Type B pancreatic cell (in vitro differentiated cells): ENCODE results near the gene FOXJ1. TPM values are rescaled to one million over a fixed set of nuclear protein-coding genes. Genes with fewer than 3 reads are reported as not detected.
A peak's percentile ranks its signal among the peaks of the same experiment; 100 is the strongest.

ENCODE experiments used
- DNase-seq: peaks from one replicate; pipeline ENCODE4 v3.0.0; 2021; ENCODE audit warnings: mixed read lengths; ENCODE audit not compliant: unreplicated experiment; ENCODE audit errors: extremely low spot score
- H3K27ac Mint-ChIP-seq: 2 replicates; pipeline ENCODE4 v1.8.0; 2021; ENCODE audit warnings: mild to moderate bottlenecking, mixed read lengths
- H3K27me3 Mint-ChIP-seq: 2 replicates; pipeline ENCODE4 v1.8.0; 2021; ENCODE audit warnings: mixed read lengths
- H3K36me3 Mint-ChIP-seq: 2 replicates; pipeline ENCODE4 v1.8.0; 2021; ENCODE audit warnings: mixed read lengths
- H3K4me1 Mint-ChIP-seq: one replicate; pipeline ENCODE4 v1.8.0; 2021; ENCODE audit warnings: mixed read lengths; ENCODE audit not compliant: unreplicated experiment
- H3K4me3 Mint-ChIP-seq: 2 replicates; pipeline ENCODE4 v1.8.0; 2021; ENCODE audit warnings: mild to moderate bottlenecking, mixed read lengths
- H3K9me3 Mint-ChIP-seq: 2 replicates; pipeline ENCODE4 v1.8.0; 2021; ENCODE audit warnings: mixed read lengths
- total RNA-seq: library from RNA; stranded (reverse); gene quantifications from 2 replicates; pipeline ENCODE4 v1.2.1, GENCODE V29; 2021; ENCODE audit warnings: low replicate concordance
- TF ChIP-seq, protein P1 (sequence below): fragments of 200-600 bp; sonication (generic); conservative IDR thresholded peaks from 2 replicates; pipeline ENCODE4 v1.5.0; 2021; ENCODE audit warnings: antibody characterized with exemption, mild to moderate bottlenecking

The FOXJ1 gene
- total RNA-seq, 1 donor from 2014 or later: 18.2 TPM

DNA sequence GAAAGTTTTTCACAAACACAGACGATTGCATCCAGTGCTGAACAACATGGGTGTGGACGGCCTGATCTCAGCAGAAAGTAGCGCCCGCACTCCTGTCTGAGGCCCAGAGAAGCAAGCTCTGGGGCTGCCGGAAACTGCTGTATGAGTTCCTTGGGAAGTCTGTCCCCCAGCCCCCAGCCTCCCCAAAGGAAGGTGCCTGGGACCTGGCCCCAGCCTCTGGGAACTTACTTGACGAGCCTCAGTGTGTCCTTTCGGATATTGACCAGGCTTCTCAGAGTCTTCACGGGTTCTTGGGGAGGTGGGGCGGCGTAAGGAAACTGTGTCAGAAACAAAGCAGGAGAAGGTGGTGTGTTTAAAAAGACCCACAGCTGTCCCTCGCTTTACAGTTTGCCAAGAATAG lies 32.4 kb upstream of the FOXJ1 start:
- Mint-ChIP-seq H3K27ac (no peak overlapping the region), H3K27me3 (no peaks in the 10 kb centered on the region), H3K4me1 (peaks cover 18% of the 10 kb centered on the region), H3K36me3 (no peaks in the 10 kb centered on the region), H3K9me3 (no peaks in the 10 kb centered on the region), H3K4me3 (no peak overlapping the region)
- DNase-seq: no peak
- TF ChIP-seq, protein P1, sequence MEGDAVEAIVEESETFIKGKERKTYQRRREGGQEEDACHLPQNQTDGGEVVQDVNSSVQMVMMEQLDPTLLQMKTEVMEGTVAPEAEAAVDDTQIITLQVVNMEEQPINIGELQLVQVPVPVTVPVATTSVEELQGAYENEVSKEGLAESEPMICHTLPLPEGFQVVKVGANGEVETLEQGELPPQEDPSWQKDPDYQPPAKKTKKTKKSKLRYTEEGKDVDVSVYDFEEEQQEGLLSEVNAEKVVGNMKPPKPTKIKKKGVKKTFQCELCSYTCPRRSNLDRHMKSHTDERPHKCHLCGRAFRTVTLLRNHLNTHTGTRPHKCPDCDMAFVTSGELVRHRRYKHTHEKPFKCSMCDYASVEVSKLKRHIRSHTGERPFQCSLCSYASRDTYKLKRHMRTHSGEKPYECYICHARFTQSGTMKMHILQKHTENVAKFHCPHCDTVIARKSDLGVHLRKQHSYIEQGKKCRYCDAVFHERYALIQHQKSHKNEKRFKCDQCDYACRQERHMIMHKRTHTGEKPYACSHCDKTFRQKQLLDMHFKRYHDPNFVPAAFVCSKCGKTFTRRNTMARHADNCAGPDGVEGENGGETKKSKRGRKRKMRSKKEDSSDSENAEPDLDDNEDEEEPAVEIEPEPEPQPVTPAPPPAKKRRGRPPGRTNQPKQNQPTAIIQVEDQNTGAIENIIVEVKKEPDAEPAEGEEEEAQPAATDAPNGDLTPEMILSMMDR: no peak

DNA sequence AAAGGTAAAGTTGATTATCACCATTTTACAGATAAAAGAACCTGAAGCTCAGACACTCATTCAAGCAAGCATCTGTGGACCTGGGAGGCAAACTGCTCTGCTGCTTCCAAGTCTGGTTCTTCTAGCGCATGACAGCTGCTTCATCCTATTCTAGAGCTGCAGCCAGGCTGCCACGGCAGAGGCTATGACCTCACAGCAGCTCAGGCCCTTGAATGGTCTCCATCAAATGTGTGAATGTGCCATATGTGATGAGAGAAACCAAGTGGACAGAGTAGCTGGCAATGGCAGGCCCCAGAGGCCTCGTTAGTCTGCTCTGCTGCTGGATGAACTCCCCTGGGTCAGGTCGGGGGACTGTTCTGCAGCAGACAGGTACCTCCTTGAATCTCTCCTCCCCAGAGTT lies 30.7 kb upstream of the FOXJ1 start:
- DNase-seq: no peak
- no peak overlapping the region for H3K27ac Mint-ChIP-seq
- H3K36me3 Mint-ChIP-seq: no peaks in the 10 kb centered on the region
- no peaks in the 10 kb centered on the region for H3K9me3 Mint-ChIP-seq
- H3K27me3 Mint-ChIP-seq: no peaks in the 10 kb centered on the region
- H3K4me3 Mint-ChIP-seq: no peak overlapping the region
- peaks cover 18% of the 10 kb centered on the region for H3K4me1 Mint-ChIP-seq
- TF ChIP-seq, protein P1: no peak

DNA sequence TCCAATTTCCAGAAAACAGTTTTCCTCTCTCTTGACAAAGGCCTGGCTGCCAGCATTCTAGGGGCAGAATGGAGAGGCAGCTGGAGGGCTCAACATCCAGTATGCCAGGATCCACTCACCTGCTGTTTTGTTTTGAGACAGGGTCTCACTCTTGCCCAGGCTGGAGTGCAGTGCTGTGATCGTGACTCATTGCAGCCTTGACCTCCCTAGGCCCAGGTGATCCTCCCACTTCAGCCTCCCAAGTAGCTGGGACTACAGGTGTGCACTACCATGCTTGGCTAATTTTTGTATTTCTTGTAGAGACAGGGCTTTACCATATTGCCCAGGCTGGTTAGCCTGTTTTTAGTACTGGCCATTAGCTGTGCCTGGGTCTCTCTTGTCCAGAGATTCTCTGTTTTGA lies 29.1 kb upstream of the FOXJ1 start:
- no peak for DNase-seq
- Mint-ChIP-seq H3K4me3 (no peak overlapping the region), H3K9me3 (no peaks in the 10 kb centered on the region), H3K27me3 (no peaks in the 10 kb centered on the region), H3K27ac (no peak overlapping the region), H3K36me3 (no peaks in the 10 kb centered on the region), H3K4me1 (peaks cover 11% of the 10 kb centered on the region)
- TF ChIP-seq, protein P1: no peak

DNA sequence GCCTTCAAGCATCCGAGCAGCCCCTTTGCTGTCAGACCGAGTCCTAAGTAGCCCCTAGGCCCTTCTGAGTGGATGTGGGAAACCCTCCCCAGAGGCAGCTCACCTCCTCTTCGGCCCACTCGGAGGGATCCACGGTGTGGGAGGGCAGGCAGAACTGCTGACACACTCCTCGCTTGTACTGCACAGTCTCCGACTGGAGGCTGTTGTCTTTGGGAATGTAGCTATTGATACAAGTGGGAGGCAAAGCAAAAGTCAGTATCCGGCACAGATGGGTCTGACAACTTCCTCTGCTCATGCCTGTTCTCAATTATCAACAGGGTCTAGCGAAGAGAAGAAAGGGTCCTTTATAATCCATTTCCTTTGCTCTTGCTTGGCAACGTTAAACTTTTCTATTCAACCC lies 25.9 kb upstream of the FOXJ1 start:
- Mint-ChIP-seq H3K36me3 (no peaks in the 10 kb centered on the region), H3K4me3 (no peak overlapping the region), H3K4me1 (peaks cover 9% of the 10 kb centered on the region), H3K27ac (no peak overlapping the region), H3K9me3 (no peaks in the 10 kb centered on the region), H3K27me3 (no peaks in the 10 kb centered on the region)
- TF ChIP-seq, protein P1: no peak
- DNase-seq: no peak

DNA sequence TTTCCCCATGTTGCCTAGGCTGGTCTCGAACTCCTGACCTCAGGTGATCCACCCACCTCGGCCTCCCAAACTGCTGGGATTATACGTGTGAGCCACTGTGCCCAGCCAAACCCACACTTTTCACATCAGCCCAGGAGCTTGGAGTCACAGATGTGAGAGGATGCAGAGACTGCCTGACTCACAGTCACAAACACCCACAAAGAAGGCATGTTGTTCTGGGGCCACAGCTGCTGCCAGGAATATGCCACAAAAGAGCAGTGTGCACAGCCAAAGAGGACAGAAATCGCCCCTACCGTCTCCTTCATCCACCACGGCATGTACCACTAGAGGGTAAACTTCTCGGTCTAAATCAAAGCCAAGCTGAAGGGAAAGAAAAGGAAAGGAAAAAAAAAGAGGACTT lies 25.1 kb upstream of the FOXJ1 start:
- peaks cover 14% of the 10 kb centered on the region for H3K4me1 Mint-ChIP-seq
- no peaks in the 10 kb centered on the region for H3K27me3 Mint-ChIP-seq
- TF ChIP-seq, protein P1: no peak
- no peaks in the 10 kb centered on the region for H3K9me3 Mint-ChIP-seq
- H3K4me3 Mint-ChIP-seq: no peak overlapping the region
- H3K27ac Mint-ChIP-seq: no peak overlapping the region
- H3K36me3 Mint-ChIP-seq: no peaks in the 10 kb centered on the region
- DNase-seq: no peak

DNA sequence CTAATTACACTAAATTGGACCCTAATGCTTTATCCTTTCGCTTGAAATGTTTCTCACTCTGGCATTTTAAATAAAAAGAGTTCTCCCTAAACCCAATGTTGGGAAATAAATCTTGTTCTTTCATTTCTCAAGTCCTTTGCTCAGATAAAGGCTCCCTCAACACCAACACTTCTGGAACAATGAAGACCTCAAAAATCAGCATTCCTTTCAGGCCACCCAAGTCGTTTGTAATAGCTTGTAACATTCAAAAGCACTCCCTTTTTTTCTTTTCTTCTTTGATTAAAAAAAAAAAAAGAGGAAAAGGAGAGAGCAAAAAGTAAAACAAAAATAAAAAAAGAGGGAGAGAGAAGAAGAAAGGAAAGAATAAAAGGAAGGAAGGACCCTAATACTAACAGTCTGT lies 23.3 kb upstream of the FOXJ1 start:
- no peak overlapping the region for H3K4me3 Mint-ChIP-seq
- TF ChIP-seq, protein P1: no peak
- DNase-seq: no peak
- H3K27ac Mint-ChIP-seq: peak overlapping the region; percentile 52
- peaks cover 14% of the 10 kb centered on the region for H3K4me1 Mint-ChIP-seq
- no peaks in the 10 kb centered on the region for H3K27me3 Mint-ChIP-seq
- H3K9me3 Mint-ChIP-seq: no peaks in the 10 kb centered on the region
- no peaks in the 10 kb centered on the region for H3K36me3 Mint-ChIP-seq
